GM21367 (cell line): ENCODE results near the gene AVPR1B.

Source experiments
- ATAC-seq: cut with Tn5 transposase; IDR thresholded peaks from one replicate; pipeline ENCODE4 v1.9.1; 2021; ENCODE audit not compliant: unreplicated experiment

Gene AVPR1B

GRCh38 chr1:206117151-206117948, at the start of gene AVPR1B:
Gene AVPR1B, minus strand, starts transcription at chr1:206117388. Its CDS starts 498 bp downstream, at chr1:206116890.
- ATAC-seq = no peak

- no peak for ATAC-seq
Observed at GRCh38 chr1:206145771-206146290, 28.6 kb upstream of the AVPR1B start.

GRCh38 chr1:206144605-206145004, 27.4 kb upstream of the AVPR1B start:
- ATAC-seq = no peak

- ATAC-seq = no peak
Observed at GRCh38 chr1:206143537-206144172, 26.5 kb upstream of the AVPR1B start.

- ATAC-seq = no peak
Observed at GRCh38 chr1:206142770-206143169, 25.6 kb upstream of the AVPR1B start.

GRCh38 chr1:206142011-206142410, 24.8 kb upstream of the AVPR1B start:
- no peak for ATAC-seq

GRCh38 chr1:206136241-206136640, 19.1 kb upstream of the AVPR1B start:
- no peak for ATAC-seq

- ATAC-seq = no peak
Observed at GRCh38 chr1:206135248-206135647, 18.1 kb upstream of the AVPR1B start.

GRCh38 chr1:206133751-206134415, 16.7 kb upstream of the AVPR1B start:
- ATAC-seq = no peak

GRCh38 chr1:206131037-206131436, 13.8 kb upstream of the AVPR1B start:
- no peak for ATAC-seq

GRCh38 chr1:206128196-206128595, 11.0 kb upstream of the AVPR1B start:
- ATAC-seq = no peak

- no peak for ATAC-seq
Observed at GRCh38 chr1:206127336-206127735, 10.1 kb upstream of the AVPR1B start.

GRCh38 chr1:206125346-206125745, 8.2 kb upstream of the AVPR1B start:
- no peak for ATAC-seq

GRCh38 chr1:206122686-206123085, 5.5 kb upstream of the AVPR1B start:
- no peak for ATAC-seq

- no peak for ATAC-seq
Observed at GRCh38 chr1:206121269-206121668, 4.1 kb upstream of the AVPR1B start.

GRCh38 chr1:206120406-206120805, 3.2 kb upstream of the AVPR1B start:
- no peak for ATAC-seq

- no peak for ATAC-seq
Observed at GRCh38 chr1:206116873-206117150, 376 bp downstream of the AVPR1B start.

GRCh38 chr1:206116191-206116872, 856 bp downstream of the AVPR1B start:
- no peak for ATAC-seq

- no peak for ATAC-seq
Observed at GRCh38 chr1:206115791-206116190, 1.4 kb downstream of the AVPR1B start.

- no peak for ATAC-seq
Observed at GRCh38 chr1:206114692-206115640, 2.2 kb downstream of the AVPR1B start.
